ENCODE data around the gene PIK3C2B.

- TF ChIP-seq EZH2 (IDR thresholded peaks at IDR 0.05) (no peak), POLR2AphosphoS5 (IDR thresholded peaks at IDR 0.05; ENCODE audit: borderline replicate concordance, low read depth, low read length) (no peak), FOXP2 (optimal IDR thresholded peaks at IDR 0.05; ENCODE audit: control extremely low read depth, extremely low read length, insufficient read depth) (no peak)
Measured at GRCh38 chr1:204471687-204472086, 22.9 kb downstream of the PIK3C2B start.
